ENCODE measurements around the gene RBM3. TPM values are rescaled to one million over a fixed set of nuclear protein-coding genes. Genes with fewer than 3 reads are reported as not detected.

RBM3 gene
- total RNA-seq, 1 donor: 463 TPM

GRCh38 chrX:48559636-48560035 lies 14.6 kb upstream of the RBM3 start:
- DNase-seq (ENCODE audit: low read depth): no peak
- no peak for TF ChIP-seq CTCF (IDR thresholded peaks at IDR 0.05; ENCODE audit: insufficient read depth, low read length)
- no peak overlapping the region for H3K4me3 ChIP-seq (ENCODE audit: low read depth, low read length)

- no peak for TF ChIP-seq CTCF (IDR thresholded peaks at IDR 0.05; ENCODE audit: insufficient read depth, low read length)
- no peak overlapping the region for H3K4me3 ChIP-seq (ENCODE audit: low read depth, low read length)
- no peak for DNase-seq (ENCODE audit: low read depth)
Measured at GRCh38 chrX:48560056-48560455, 14.2 kb upstream of the RBM3 start.

- no peak for TF ChIP-seq CTCF (IDR thresholded peaks at IDR 0.05; ENCODE audit: insufficient read depth, low read length)
- no peak for DNase-seq (ENCODE audit: low read depth)
- H3K4me3 ChIP-seq (ENCODE audit: low read depth, low read length): no peak overlapping the region
Measured at GRCh38 chrX:48560681-48561080, 13.6 kb upstream of the RBM3 start.

- peak; percentile 61 for DNase-seq (ENCODE audit: low read depth)
- no peak overlapping the region for H3K4me3 ChIP-seq (ENCODE audit: low read depth, low read length)
- TF ChIP-seq CTCF (IDR thresholded peaks at IDR 0.05; ENCODE audit: insufficient read depth, low read length): no peak
Measured at GRCh38 chrX:48569958-48570357, 4.3 kb upstream of the RBM3 start.

GRCh38 chrX:48573690-48574269 lies 504 bp upstream of the RBM3 start:
- no peak for TF ChIP-seq CTCF (IDR thresholded peaks at IDR 0.05; ENCODE audit: insufficient read depth, low read length)
- peak overlapping the region; percentile 67 for H3K4me3 ChIP-seq (ENCODE audit: low read depth, low read length)
- DNase-seq (ENCODE audit: low read depth): no peak

- DNase-seq (ENCODE audit: low read depth): no peak
- H3K4me3 ChIP-seq (ENCODE audit: low read depth, low read length): peak overlapping the region; percentile 89
- no peak for TF ChIP-seq CTCF (IDR thresholded peaks at IDR 0.05; ENCODE audit: insufficient read depth, low read length)
Measured at GRCh38 chrX:48575642-48576041, 1.4 kb downstream of the RBM3 start.

GRCh38 chrX:48576108-48576507 lies 1.8 kb downstream of the RBM3 start:
- peak overlapping the region; percentile 89 for H3K4me3 ChIP-seq (ENCODE audit: low read depth, low read length)
- DNase-seq (ENCODE audit: low read depth): no peak
- no peak for TF ChIP-seq CTCF (IDR thresholded peaks at IDR 0.05; ENCODE audit: insufficient read depth, low read length)
